Activated CD4-positive, alpha-beta T cell treated with anti-CD3 and anti-CD28 coated beads, Interleukin-2, Interleukin-6, amounts not matched to agents 100 ng/mL and 50 ng/mL, durations not matched to agents 16 hours and 8 hours (primary cell): ENCODE results near the gene CDK9.
"Not testable (repeated sequence)": the region's sequence is repeated elsewhere in the genome, so short reads cannot be mapped to it uniquely, and the experiment has no call there.

Source experiments
- DNase-seq: peaks from one replicate; pipeline ENCODE4 v3.0.0-alpha.2; 2020

CDK9 gene

DNA sequence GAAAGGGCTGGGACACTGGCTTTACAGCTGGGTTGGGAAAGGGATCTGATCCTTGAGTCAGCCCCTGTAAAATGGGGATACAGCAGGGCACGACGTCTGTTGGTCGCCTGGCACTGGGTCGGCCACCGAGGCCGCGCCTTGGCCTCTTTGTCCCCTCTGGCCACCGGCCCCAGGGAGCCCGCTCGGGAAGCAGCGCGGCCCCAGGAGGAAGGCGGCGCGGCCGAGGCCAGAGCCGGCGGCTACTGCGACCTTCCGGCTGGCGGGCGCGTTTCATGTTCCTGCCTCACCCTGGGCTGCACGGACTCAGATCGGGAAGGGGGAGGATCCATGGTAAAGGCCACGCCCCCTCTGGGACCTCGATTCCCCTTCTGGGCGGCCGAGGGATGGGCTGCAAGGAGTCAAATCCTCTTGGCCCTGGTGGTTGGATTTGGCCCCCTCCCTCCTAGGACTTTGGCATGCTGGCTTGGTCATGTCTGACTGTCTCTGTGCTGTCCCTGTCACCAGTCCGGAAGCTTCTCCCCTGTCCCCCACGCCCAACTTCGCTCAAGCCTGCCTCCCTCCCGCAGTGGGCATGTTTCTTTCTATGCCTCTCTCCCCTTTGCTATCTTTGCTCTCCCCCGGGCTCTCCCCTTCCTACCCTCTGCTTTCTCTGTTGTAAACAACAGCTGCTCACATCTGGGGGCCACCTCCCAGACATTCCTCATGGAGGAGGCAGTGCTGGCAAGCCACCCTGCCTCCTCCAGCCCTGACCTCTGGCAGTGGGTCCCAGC lies 42.6 kb downstream of the CDK9 start:
- DNase-seq = no peak

DNA sequence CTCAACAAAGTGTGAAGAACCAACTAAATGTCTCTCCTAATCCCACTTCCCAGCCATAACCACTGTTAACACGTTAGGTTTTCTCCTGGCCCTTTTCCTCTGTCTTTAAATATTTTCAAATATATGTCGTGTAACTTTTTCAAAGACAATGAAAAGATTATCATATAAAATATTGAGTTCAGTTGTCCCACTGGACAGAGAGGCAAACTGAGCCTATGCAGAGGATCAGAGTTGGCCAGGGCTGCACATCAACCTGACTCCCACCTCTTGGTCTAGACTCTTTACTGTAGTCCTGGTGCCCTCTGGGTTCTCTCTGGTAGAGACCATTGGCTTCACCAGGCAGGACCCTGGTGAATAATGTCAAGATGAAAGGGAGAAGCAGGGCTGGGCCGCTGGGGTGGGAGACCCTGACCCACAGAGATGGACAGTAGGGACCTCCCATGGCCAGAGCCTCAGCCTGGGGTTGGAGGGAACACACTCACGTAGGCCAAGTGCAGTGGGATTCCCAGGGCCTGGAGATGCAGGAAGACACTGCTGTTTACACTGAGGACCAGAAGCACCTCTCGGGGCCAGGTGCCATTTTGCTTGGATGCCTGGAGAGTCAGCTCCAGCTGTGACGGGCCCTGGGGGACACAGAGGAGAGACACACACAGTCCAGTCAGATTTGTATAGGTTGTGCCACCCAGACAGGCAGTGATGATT lies 43.5 kb downstream of the CDK9 start:
- no peak for DNase-seq

DNA sequence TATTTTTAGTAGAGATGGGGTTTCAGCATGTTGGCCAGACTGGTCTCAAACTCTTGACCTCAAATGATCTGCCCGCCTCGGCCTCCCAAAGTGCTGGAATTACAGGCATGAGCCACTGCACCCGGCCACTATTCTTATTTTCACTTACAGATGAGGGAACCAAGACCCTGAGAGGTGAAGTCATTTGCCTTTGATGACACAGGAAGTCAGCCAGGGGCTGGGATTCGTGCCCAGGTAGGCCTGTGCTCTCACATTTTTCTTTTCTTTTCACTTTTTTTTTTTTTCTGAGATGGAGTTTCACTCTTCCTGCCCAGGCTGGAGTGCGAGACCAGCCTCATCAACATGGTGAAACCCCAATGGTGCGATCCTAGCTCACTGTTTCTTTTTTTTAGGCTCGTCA lies 46.4 kb downstream of the CDK9 start:
- no peak for DNase-seq

DNA sequence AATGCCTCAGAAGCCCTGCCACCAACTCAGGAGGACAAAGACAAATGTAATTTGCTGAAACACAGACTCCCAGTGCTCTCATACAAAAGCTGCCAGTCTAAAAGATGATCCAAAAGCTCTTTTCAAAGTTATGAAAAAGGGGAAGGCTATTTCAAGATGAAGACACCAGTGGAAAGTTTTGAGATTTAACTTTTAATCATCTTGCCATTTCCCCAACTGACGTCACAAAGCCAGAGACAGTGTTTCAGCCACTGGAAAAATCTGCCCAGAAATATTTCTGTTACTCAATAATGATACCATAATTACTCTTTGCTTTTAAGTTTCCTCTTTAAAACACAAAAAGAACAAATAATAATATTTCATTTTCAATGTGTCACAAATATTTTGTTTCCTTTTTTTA lies 47.7 kb downstream of the CDK9 start:
- no peak for DNase-seq

DNA sequence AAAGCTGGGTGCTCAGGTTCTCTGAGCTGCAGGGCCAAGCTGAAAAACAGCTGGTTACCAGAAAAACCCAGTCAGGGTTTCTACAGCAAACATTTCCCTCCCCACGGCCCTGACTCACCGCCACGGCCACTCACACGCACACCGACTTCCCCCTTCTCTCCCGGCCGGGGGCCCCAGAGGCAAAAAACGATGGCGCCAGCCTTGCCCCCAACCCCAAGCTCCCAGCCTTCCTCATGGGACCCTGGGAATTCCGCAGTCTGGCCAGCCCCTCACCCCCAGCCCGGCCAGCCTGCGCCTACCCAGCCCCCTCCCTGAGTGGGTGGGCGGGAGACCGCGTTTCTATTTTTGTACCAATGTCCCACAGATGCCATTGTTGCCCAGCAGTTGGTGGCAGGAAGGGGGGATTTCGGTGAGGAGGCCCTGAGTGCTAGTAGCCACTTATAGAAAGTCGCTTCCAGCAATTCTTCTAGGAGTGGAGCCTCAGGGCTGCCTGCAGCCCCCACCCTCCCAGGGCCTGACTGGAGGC lies 50.2 kb downstream of the CDK9 start:
- no peak for DNase-seq

DNA sequence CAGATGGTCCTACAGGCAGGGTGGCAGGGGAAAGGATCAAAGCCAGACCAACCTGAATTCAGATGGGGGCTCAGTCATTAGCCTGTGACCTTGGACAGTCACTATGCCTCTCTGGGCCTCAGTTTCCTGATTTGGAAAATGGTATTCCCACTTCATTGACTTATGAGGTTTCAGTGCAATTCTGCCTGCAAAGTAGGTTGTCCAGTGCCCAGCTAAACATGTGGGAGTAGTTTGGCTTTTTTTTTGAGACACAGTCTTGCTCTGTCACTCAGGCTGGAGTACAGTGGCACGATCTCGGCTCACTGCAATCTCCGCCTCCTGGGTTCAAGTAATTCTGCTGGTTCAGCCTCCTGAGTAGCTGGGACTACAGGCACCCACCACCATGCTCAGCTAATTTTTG lies 50.7 kb downstream of the CDK9 start:
- not testable (repeated sequence) for DNase-seq

DNA sequence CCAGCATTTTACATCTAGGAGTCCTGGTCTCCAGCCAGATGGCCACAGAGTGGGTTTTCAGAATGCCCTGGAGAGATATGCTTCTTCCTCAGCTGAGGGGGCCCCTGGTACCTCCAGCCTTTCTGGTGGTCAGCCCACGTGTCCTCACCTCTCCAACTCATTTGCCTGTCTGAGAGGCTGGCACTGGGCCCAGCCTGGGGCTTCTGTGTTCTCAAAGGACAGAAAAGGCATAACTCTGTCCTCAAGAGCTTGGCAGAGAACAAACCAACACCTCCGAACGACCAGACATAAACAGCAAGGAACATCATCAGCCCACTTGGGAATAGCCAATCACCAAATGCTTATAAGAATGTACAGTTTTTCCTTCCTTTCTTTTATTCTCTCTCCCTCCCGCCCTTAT lies 51.5 kb downstream of the CDK9 start:
- DNase-seq = no peak

DNA sequence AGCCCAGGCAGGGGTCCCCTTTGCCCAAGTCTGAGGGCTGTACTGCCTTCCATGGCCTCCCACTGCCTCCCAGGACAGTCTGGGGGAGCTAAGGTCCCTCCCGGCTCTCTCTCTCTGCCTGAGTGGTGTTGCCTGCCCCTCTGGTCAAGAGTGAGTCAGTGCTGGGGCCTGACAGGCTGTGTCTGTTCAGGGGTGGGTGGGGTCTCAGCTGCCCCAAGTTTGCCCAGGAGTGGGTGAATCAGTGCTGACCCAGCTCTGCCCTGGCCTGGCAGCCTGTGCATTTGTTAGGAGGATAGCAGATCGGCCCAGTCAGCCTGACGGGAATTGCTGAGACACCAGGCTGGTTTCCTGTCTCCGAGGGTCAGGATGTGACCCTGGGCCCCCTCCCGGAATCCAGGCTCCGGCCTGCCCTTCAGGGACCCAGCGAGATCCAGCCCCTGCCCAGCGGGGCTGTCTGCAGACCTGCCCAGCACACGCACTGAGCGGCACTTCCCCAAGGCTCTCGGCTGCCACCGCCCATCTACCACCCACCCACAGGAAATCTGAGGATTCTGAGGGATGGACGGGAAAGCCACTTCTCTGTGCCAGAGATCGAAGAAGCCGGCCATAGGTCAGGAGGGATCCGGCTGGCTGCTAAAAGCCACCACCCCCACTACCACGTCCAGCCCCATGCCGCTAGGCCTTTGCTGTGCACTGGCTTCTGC lies 52.7 kb downstream of the CDK9 start:
- DNase-seq = no peak
